Measurements from ENCODE around the gene UVRAG. TPM values are rescaled to one million over a fixed set of nuclear protein-coding genes. Genes with fewer than 3 reads are reported as not detected.
A peak's percentile ranks its signal among the peaks of the same experiment; 100 is the strongest.

Gene UVRAG
- total and polyA plus RNA-seq, 2 donors from 2014 or later = 7.2 to 27.9 TPM

DNA sequence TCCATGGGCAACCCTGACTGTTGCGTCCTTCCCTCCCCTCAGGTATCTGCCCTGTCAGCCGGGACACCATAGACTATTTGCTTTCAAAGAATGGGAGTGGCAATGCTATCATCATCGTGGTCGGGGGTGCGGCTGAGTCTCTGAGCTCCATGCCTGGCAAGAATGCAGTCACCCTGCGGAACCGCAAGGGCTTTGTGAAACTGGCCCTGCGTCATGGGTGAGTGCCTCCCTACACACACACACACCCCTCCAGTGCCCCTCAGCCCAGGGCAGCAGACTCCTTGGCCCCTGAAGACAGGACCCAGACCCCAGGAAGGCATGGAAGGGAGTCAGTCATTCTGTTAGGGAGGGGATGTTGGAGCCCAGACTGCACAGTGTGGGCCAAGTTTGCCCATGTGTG is 17.9 kb upstream of the UVRAG start:
- Histone ChIP-seq H3K4me1 (ENCODE audit: control insufficient read depth in 2 of 3, insufficient read depth in 2 of 3, low read depth in 1 of 3, low read length in 3 of 3) (peaks cover 0 to 4% (median 0%) of the 10 kb centered on the region in 3 donors), H3K27ac (ENCODE audit: low read depth in 2 of 2, low read length in 2 of 2) (no peak overlapping the region), H3K9me3 (ENCODE audit: control insufficient read depth in 2 of 3, insufficient read depth in 1 of 3, low read length in 3 of 3) (no peaks in the 10 kb centered on the region), H3K27me3 (ENCODE audit: control insufficient read depth, insufficient read depth, low read length) (no peaks in the 10 kb centered on the region), H3K9ac (ENCODE audit: low read length in 3 of 3) (no peak overlapping the region), H3K4me3 (ENCODE audit: low read length in 3 of 3) (no peak overlapping the region), H3K36me3 (ENCODE audit: control insufficient read depth in 2 of 3, insufficient read depth in 3 of 3, low read length in 3 of 3) (no peaks in the 10 kb centered on the region)
- no peak for TF ChIP-seq CTCF (IDR thresholded peaks at IDR 0.05; ENCODE audit: borderline replicate concordance, extremely low read depth, insufficient read depth)
- intact Hi-C loops (cut with DNase I) = no loop called here
- DNase-seq (peak in 2 of 5 donors; percentile 24 to 25), FAIRE-seq (no peak)

DNA sequence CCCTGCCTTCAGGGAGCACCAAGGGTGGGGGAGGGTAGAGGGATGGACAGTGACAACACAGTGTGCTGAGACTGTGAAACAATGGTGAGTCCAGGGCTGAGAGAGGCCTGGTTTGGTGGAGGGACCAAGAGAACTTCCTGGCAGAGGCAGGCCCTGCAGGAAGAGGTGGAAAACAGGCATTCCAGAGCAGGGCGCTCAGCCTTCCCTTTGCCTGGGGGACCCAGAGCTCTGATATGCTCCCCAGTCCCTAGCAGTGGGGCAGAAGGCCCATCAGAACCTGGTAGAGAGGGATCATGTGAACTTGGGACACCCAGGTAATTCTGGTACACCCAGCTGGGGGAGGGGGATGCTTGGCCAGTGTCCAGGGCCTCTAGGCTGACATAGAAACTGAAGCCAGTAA is 17.2 kb upstream of the UVRAG start:
- intact Hi-C loops (cut with DNase I) = no loop called here
- no peak overlapping the region for H3K9ac ChIP-seq (ENCODE audit: low read length in 3 of 3)
- no peak for FAIRE-seq
- no peak overlapping the region for H3K27ac ChIP-seq (ENCODE audit: low read depth in 2 of 2, low read length in 2 of 2)
- peak in 1 of 5 donors; percentile 61 for DNase-seq
- H3K36me3 ChIP-seq (ENCODE audit: control insufficient read depth in 2 of 3, insufficient read depth in 3 of 3, low read length in 3 of 3) = no peaks in the 10 kb centered on the region
- TF ChIP-seq CTCF (IDR thresholded peaks at IDR 0.05; ENCODE audit: borderline replicate concordance, extremely low read depth, insufficient read depth) = no peak
- no peaks in the 10 kb centered on the region for H3K27me3 ChIP-seq (ENCODE audit: control insufficient read depth, insufficient read depth, low read length)
- H3K9me3 ChIP-seq (ENCODE audit: control insufficient read depth in 2 of 3, insufficient read depth in 1 of 3, low read length in 3 of 3) = no peaks in the 10 kb centered on the region
- H3K4me3 ChIP-seq (ENCODE audit: low read length in 3 of 3) = no peak overlapping the region
- H3K4me1 ChIP-seq (ENCODE audit: control insufficient read depth in 2 of 3, insufficient read depth in 2 of 3, low read depth in 1 of 3, low read length in 3 of 3) = peaks cover 0 to 4% (median 0%) of the 10 kb centered on the region in 3 donors

- intact Hi-C loops (cut with DNase I) = no loop called here
- Histone ChIP-seq H3K4me1 (ENCODE audit: control insufficient read depth in 2 of 3, insufficient read depth in 2 of 3, low read depth in 1 of 3, low read length in 3 of 3) (peaks cover 0 to 4% (median 0%) of the 10 kb centered on the region in 3 donors), H3K9me3 (ENCODE audit: control insufficient read depth in 2 of 3, insufficient read depth in 1 of 3, low read length in 3 of 3) (no peaks in the 10 kb centered on the region), H3K27ac (ENCODE audit: low read depth in 2 of 2, low read length in 2 of 2) (no peak overlapping the region), H3K4me3 (ENCODE audit: low read length in 3 of 3) (no peak overlapping the region), H3K9ac (ENCODE audit: low read length in 3 of 3) (no peak overlapping the region), H3K27me3 (ENCODE audit: control insufficient read depth, insufficient read depth, low read length) (no peaks in the 10 kb centered on the region), H3K36me3 (ENCODE audit: control insufficient read depth in 2 of 3, insufficient read depth in 3 of 3, low read length in 3 of 3) (no peaks in the 10 kb centered on the region)
- TF ChIP-seq CTCF (IDR thresholded peaks at IDR 0.05; ENCODE audit: borderline replicate concordance, extremely low read depth, insufficient read depth) = no peak
- no peak for FAIRE-seq
- peak in 1 of 5 donors; percentile 36 for DNase-seq
Observed at GRCh38 chr11:75800136-75800675, 14.8 kb upstream of the UVRAG start.

All from kidney (tissue), 14 donors.